ENCODE data around the gene ODF4.

ODF4 gene

DNA sequence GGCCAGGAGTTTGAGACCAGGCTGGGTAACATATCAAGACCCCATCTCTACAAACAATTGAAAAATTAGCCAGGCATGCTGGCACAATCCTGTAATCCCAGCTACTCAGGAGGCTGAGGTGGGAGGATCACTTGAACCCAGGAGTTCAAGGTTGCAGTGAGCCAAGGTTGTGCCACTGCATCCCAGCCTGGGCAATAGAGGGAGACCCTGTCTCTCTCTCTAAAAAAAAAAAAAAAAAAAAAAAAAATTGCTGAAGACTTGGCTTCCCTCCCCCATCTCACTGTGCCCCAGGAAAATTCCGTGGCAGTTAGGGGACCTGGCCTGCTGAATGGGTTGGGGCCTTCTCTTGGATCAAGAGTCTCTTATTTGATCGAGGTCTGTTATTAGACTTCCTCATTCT lies at the start of gene ODF4:
TSS of gene ODF4 (plus strand) at position 301 of the 400 bp plus-strand sequence. CDS start 212 bp downstream, outside the sequence.
- DNase-seq: no peak

DNA sequence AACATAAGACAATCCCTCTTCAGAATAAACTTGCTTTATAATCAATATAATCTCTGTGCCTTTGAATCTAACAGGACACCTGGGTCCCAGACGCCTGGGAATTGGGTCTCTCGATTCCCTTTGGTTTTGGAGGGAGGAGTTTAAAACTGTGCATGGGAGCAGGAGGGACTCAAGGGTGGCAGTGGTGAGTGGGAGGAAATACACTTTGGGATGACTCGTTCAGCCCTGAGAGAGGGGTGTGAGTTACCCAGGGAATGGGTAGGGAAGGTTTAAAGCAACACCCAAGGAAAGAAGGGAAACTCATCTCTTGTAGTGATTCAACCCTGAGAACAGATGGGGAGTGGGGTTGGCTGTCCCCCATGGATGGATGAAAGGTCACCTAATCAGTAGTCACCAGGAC lies 49.6 kb upstream of the ODF4 start:
- DNase-seq: no peak

DNA sequence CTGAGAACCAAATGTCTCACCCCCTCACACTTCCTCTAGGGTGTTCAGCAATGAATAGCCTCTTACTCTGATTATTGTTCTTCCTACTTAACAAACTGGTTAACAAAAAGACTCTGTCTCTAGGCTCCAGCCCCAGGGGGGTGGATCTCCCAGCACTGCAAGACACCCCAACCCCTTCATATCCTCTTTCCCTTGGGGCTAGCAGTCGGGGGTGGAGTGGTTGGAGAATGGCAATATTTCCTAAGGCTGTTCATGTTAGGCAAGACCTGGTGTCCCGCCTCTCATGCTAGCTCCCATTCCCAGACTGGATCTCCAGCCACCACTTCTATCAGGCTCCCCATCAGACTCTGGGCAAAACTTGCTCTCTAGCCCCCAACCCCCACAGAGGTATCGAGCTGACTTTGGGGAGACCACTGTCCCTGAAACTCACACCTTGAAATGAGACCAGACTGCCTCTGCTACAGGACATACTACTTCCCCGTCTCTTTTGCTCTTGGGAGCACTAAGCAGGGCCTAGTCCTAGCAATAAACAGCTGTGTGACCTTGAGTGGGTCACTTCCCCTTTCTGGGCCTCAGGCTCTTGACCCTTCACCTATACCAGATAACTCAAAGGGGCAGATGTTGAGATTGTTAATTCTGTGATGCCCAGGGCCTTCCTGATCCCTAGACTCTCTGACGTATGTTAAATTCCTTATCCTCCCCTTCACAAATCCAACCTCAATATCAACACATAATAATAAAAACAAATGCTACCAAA lies 46.8 kb upstream of the ODF4 start:
- DNase-seq: no peak

GRCh38 chr17:8294361-8294760 lies 45.3 kb upstream of the ODF4 start:
- no peak for DNase-seq

DNA sequence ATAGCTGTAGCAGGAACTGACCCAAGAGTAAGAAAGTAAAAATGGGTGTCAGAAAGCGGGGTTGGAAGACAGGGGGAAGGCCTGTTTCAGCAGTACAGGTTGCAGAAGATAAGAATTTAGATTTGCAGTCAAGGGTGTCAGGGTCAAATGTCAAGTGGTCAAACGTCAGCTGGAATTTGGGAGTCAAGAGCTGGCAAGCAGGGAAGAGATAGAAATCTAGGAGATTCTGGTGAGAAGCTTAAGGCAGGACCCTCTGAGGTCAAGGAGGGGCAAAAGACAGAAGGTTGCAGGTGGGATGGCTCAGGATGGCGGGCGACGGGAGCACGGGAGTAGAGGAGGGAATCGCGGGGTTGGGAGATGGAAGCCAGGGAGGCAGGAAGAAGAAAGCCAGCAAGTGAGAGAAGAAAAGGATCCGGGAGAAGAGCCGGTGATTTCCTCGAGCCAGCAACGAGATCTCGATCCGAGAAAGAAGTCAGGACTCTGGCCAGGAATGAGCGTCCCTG lies 44.8 kb upstream of the ODF4 start:
- DNase-seq: no peak

- no peak for DNase-seq
Observed at GRCh38 chr17:8300226-8300625, 39.4 kb upstream of the ODF4 start.

GRCh38 chr17:8300627-8301242 lies 38.9 kb upstream of the ODF4 start:
- DNase-seq: peak; percentile 51

- DNase-seq: no peak
Observed at GRCh38 chr17:8310601-8311123, 29.0 kb upstream of the ODF4 start.

- DNase-seq: no peak
Observed at GRCh38 chr17:8311131-8311790, 28.4 kb upstream of the ODF4 start.

- DNase-seq: no peak
Observed at GRCh38 chr17:8312251-8312650, 27.4 kb upstream of the ODF4 start.

GRCh38 chr17:8312726-8313600 lies 26.7 kb upstream of the ODF4 start:
- DNase-seq: no peak

DNA sequence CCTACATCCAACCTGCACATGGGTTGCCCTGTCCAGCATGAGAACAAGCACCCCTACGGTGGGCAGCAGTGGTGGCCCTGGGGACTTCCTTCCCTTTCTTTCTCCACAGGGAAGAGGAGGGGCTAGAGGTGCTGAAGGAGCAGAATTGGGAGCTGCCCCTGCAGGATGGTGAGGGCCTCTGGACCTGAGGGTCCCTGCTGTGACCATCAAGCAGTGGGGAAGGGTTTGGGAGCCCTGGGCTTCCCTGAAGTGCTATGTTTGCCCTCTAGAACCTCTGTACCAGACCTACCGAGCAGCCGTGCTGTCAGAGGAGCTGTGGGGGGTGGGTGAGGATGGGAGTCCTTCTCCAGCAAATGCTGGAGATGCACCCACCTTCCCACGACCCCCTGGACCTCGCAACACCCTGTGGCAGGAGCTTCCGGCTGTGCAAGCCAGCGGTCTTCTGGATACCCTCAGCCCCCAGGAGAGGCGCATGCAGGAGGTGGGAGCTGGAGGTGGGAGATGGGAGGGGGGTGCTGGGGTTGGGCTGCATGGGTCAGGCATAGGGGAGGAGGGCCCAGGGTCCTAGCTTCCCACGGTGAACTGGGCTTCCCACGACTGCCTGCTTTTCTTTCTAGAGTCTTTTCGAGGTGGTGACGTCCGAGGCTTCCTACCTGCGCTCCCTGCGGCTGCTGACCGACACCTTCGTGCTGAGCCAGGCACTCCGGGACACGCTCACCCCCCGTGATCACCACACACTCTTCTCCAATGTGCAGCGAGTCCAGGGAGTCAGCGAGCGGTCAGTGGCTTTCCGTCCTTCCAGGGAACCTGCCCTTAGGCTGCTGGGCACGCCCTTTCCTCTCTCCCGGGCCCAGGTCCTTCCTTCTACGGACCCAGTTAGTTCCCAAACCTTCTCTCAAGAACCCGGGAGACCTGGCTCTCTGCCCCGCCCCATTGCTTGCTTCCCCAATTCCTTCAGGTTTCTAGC lies 24.6 kb upstream of the ODF4 start:
- DNase-seq: no peak

DNA sequence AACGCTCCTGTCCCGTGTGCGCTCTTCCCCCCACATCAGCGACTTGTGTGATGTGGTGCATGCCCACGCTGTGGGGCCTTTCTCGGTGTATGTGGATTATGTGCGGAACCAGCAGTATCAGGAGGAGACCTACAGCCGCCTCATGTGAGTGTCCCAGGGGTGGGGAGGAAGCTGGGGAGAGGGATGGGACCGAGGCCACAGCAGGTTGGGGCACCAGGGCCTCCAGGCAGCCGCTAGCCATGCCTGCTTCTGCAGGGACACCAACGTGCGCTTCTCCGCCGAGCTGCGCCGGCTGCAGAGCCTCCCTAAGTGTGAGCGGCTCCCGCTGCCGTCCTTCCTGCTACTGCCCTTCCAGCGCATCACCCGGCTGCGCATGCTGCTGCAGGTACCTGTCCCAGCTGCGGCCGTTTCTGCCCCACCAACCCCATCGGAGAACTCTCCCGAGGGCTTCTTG lies 23.8 kb upstream of the ODF4 start:
- no peak for DNase-seq

DNA sequence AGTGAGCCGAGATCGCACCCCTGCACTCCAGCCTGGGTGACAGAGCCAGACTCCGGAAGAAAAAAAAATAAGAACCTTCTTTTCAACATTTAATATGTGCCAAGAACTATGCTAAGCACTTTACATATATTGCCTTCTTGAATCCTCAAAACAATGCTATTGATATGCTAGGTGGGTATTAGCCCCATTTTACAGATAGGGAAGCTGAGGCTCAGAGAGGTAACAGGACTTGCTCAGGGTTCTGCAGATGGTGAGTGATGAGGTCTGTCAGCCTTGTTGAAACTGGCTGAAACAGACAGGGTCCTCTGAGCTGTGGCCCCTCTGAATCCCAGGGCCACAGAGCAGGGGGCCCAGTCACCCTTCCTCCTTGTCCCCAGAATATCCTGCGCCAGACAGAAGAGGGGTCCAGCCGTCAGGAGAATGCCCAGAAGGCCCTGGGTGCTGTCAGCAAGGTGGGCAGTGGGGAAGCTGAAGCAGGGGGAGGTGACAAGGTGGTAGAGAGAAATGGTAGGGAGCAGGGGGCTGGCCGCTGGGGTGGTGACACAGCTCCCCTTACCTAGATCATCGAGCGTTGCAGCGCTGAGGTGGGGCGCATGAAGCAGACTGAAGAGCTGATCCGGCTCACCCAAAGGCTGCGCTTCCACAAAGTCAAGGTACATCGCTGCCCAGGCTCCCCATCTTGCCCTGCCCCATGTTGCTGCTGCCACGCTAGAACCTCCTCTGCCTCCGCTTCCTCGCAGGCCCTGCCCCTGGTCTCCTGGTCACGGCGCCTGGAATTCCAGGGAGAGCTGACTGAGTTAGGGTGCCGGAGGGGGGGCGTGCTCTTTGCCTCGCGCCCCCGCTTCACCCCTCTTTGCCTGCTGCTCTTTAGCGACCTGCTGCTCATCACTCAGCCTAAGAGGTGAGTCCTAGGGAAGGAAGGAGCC lies 21.4 kb upstream of the ODF4 start:
- no peak for DNase-seq

GRCh38 chr17:8320262-8320661 lies 19.4 kb upstream of the ODF4 start:
- no peak for DNase-seq

GRCh38 chr17:8320990-8321389 lies 18.6 kb upstream of the ODF4 start:
- no peak for DNase-seq

DNA sequence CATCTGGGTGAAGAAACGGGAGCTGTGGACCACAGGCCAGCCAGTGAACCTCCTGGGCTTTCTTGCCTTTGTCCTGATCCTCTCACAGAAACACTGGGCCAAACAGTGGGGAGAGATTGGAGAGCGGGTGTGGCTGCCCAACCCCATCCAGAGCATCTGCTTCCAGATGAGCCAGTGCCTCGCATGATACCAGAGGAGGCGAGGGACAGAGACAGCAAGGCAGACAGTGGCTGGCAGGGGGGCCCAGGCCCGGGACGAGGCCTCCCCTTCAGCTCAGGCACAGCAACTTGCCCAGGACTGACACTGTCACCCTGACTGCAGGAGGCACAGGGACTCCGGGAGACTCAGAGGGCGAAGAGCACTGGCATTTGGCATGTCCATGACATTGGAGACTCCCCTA lies 17.6 kb upstream of the ODF4 start:
- DNase-seq: no peak

DNA sequence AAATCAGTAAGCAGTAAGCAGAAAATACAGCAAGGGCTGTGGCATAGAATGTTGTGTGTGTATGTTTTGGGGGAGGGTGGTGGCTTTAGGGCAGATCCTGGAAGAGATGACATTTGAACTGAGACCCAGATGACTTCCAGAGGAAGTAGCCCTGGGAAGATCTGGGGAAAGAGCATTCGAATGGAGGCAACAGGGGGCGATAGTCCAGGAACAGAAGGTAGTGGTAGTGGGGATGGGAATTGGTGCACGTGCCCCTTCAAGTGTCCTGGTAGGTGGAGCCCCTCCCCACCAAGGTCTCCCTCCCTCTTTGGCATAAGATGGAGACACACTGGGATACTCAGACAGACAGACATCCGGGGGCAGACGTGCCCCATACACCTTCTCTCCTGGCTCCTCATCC lies 15.5 kb upstream of the ODF4 start:
- DNase-seq: no peak

- DNase-seq: no peak
Observed at GRCh38 chr17:8324923-8325322, 14.7 kb upstream of the ODF4 start.

Measured in activated gamma-delta T cell treated with Interleukin-2 at 50 U/mL for 16 hours (primary cell).